Liver (tissue), 9 donors: ENCODE data around the gene FADD. TPM values are rescaled to one million over a fixed set of nuclear protein-coding genes. Genes with fewer than 3 reads are reported as not detected.
"Not testable (repeated sequence)": the region's sequence is repeated elsewhere in the genome, so short reads cannot be mapped to it uniquely, and the experiment has no call there.

Source experiments
- DNase-seq: peaks from one replicate; pipeline ENCODE4 v3.0.0-alpha.2; 2017; ENCODE audit warnings: low spot score
- H3K27ac ChIP-seq, 2 donors: one replicate each; pipeline ENCODE4 v1.7.0; 2013; ENCODE audit warnings: inconsistent platforms in 2 of 2, low read length in 2 of 2, control low read depth in 1 of 2, low read depth in 1 of 2, mild to moderate bottlenecking in 1 of 2
- H3K27me3 ChIP-seq, 4 donors: one replicate each; pipeline versions ENCODE4 v1.6.1 to v1.7.0; 2013; ENCODE audit warnings: low read length in 3 of 4, inconsistent platforms in 1 of 4, mild to moderate bottlenecking in 1 of 4, moderate library complexity in 1 of 4; ENCODE audit not compliant: control insufficient read depth in 4 of 4, insufficient read depth in 4 of 4
- H3K36me3 ChIP-seq, 4 donors: one replicate each; pipeline versions ENCODE4 v1.6.1 to v1.7.0; 2013; ENCODE audit warnings: low read length in 3 of 4, mild to moderate bottlenecking in 3 of 4, low read depth in 1 of 4, moderate library complexity in 1 of 4; ENCODE audit not compliant: control insufficient read depth in 4 of 4, insufficient read depth in 3 of 4
- H3K4me1 ChIP-seq, 4 donors: one replicate each; pipeline versions ENCODE4 v1.6.1 to v1.7.0; 2013; ENCODE audit warnings: low read length in 3 of 4, mild to moderate bottlenecking in 3 of 4, moderate library complexity in 1 of 4; ENCODE audit not compliant: control insufficient read depth in 4 of 4, insufficient read depth in 4 of 4
- H3K4me3 ChIP-seq, 3 donors: one replicate each; pipeline versions ENCODE4 v1.6.1 to v1.7.0; 2013; ENCODE audit warnings: low read length in 3 of 3, control low read depth in 1 of 3, low read depth in 1 of 3, mild to moderate bottlenecking in 1 of 3
- H3K9ac ChIP-seq, 2 donors: one replicate each; pipeline ENCODE4 v1.7.0; 2013; ENCODE audit warnings: low read length in 2 of 2, mild to moderate bottlenecking in 2 of 2, moderate library complexity in 2 of 2, control low read depth in 1 of 2, low read depth in 1 of 2
- H3K9me3 ChIP-seq, 4 donors: one replicate each; pipeline versions ENCODE4 v1.6.1 to v1.7.0; 2013; ENCODE audit warnings: low read length in 3 of 4; ENCODE audit not compliant: control insufficient read depth in 4 of 4
- EGR1 ChIP-seq, 2 donors: IDR thresholded peaks; 2 replicates each; pipeline ENCODE4 v1.6.1; 2016 to 2018; ENCODE audit warnings: antibody characterized with exemption in 2 of 2, low read depth in 2 of 2
- FOXA1 ChIP-seq: IDR thresholded peaks from 2 replicates; pipeline ENCODE4 v1.6.1; 2016; ENCODE audit warnings: antibody characterized with exemption
- FOXA2 ChIP-seq: IDR thresholded peaks from 2 replicates; pipeline ENCODE4 v1.6.1; 2016; ENCODE audit warnings: antibody characterized with exemption
- GABPA ChIP-seq, 2 donors: IDR thresholded peaks in 1 of 2; conservative IDR thresholded peaks in 1 of 2; 2 replicates each; pipeline ENCODE4 v1.6.1; 2016; ENCODE audit warnings: antibody characterized with exemption in 2 of 2, mild to moderate bottlenecking in 1 of 2, moderate library complexity in 1 of 2
- HNF4A ChIP-seq, 2 donors: conservative IDR thresholded peaks; 2 replicates each; pipeline ENCODE4 v1.6.1; 2016; ENCODE audit warnings: antibody characterized with exemption in 2 of 2, mild to moderate bottlenecking in 2 of 2
- HNF4G ChIP-seq: IDR thresholded peaks from 2 replicates; pipeline ENCODE4 v1.6.1; 2016; ENCODE audit warnings: antibody characterized with exemption
- JUND ChIP-seq, 2 donors: IDR thresholded peaks; 2 replicates each; pipeline ENCODE4 v1.6.1; 2016; ENCODE audit warnings: antibody characterized with exemption in 2 of 2
- MAX ChIP-seq: IDR thresholded peaks from 2 replicates; pipeline ENCODE4 v1.6.1; 2016; ENCODE audit warnings: antibody characterized with exemption
- NR2F2 ChIP-seq: IDR thresholded peaks from 2 replicates; pipeline ENCODE4 v1.6.1; 2016; ENCODE audit warnings: antibody characterized with exemption
- RAD21 ChIP-seq, 2 donors: IDR thresholded peaks; 2 replicates each; pipeline ENCODE4 v1.6.1; 2016; ENCODE audit warnings: antibody characterized with exemption in 2 of 2, mild to moderate bottlenecking in 2 of 2
- REST ChIP-seq: IDR thresholded peaks from 2 replicates; pipeline ENCODE4 v1.6.1; 2016; ENCODE audit warnings: antibody characterized with exemption, mild to moderate bottlenecking
- RXRA ChIP-seq, 2 donors: IDR thresholded peaks; 2 replicates each; pipeline ENCODE4 v1.6.1; 2017 to 2018; ENCODE audit warnings: antibody characterized with exemption in 2 of 2, mild to moderate bottlenecking in 1 of 2
- SP1 ChIP-seq: IDR thresholded peaks from 2 replicates; pipeline ENCODE4 v1.6.1; 2018; ENCODE audit warnings: antibody characterized with exemption, mild to moderate bottlenecking
- YY1 ChIP-seq: IDR thresholded peaks from 2 replicates; pipeline ENCODE4 v1.6.1; 2016; ENCODE audit warnings: antibody characterized with exemption, mild to moderate bottlenecking
- WGBS: extraction: QIAGEN DNeasy Blood & Tissue Kit; methylation state at CpG from one replicate; pipeline ENCODE4 v1.1.7; 2013; 5-methylcytosine and 5-hydroxymethylcytosine counted together
- polyA plus RNA-seq, 2 donors: library from polyadenylated mRNA; stranded (reverse) in 1 of 2; unstranded in 1 of 2; fragments of 200-250 nt in 1 of 2; fragments of >200 nt in 1 of 2; fragmentation: Nextera tagmentation in 1 of 2; extraction: Ambion mirVana in 1 of 2; gene quantifications; one replicate each; pipeline versions ENCODE4 v1.2.1 to v1.2.3, GENCODE V29; 2013 to 2015
- total RNA-seq, 2 donors: library from RNA; depleted of rRNA; stranded (reverse); fragments of >200 nt; gene quantifications; one replicate each; pipeline ENCODE4 v1.2.3, GENCODE V29; 2014
- TF ChIP-seq, protein P1 (sequence below): IDR thresholded peaks from 2 replicates; pipeline ENCODE4 v1.6.1; 2016; ENCODE audit warnings: antibody characterized with exemption
- TF ChIP-seq, protein P2 (sequence below): IDR thresholded peaks from 2 replicates; pipeline ENCODE4 v1.6.1; 2016; ENCODE audit warnings: antibody characterized with exemption
- TF ChIP-seq, protein P3 (sequence below): fragments of 150-350 bp; IDR thresholded peaks from 2 replicates; pipeline ENCODE4 v1.5.1; 2017; ENCODE audit warnings: improper control_type of control experiment, low read depth, low read length; ENCODE audit not compliant: missing input control
- donor health status: healthy.
- donor health status: healthy.
- donor health status: healthy.
- donor health status: healthy.
- donor health status: healthy.

The FADD gene
- total and polyA plus RNA-seq, 4 donors: 1.8 to 17.3 (median 14.8) TPM

DNA sequence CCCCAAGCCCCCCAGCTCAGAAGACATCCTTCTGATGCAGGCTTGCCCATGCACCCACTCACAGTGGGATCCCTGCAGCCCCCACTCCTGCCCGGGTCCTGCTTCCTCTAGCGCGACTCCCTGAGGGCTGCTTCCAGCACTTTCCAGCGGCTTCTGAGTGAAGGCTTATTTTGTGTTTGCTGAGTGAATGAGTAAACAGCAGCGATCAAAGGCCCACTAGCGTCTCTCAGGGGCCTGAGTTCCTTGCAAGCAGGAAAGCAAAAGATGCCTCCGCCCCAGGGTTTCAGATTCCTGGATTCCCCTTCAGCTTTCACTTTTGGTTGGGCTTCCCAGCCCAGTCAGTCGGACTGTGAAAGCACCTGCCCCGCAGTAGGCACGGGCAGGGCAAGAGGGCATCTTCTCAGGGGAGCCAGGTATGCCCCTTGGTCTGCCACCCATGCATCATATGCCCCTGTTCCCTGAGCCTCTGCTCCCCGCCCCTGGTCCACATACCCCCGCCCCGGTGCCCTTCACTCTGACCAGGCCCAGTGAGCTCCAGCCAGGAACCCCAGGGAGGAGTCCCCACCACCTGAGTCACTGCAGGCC, 9.2 kb downstream of the FADD start:
- DNase-seq: no peak
- H3K27me3 ChIP-seq: no peaks in the 10 kb centered on the region
- H3K9me3 ChIP-seq: no peaks in the 10 kb centered on the region
- peak in 1 of 2 donors; percentile 5 for TF ChIP-seq RAD21 (IDR thresholded peaks at IDR 0.05)
- peak in 1 of 2 donors; percentile 26 for TF ChIP-seq HNF4A (conservative IDR thresholded peaks at IDR 0.05)
- TF ChIP-seq YY1: no peak
- peaks cover 0 to 3% (median under 1%) of the 10 kb centered on the region in 4 donors for H3K4me1 ChIP-seq
- H3K27ac ChIP-seq: no peak overlapping the region
- peaks cover 0 to 8% (median 7%) of the 10 kb centered on the region in 4 donors for H3K36me3 ChIP-seq
- H3K9ac ChIP-seq: no peak overlapping the region
- WGBS: 38% methylated on average over 13 of the region's 13 CpGs
- peak overlapping the region in 2 of 3 donors; percentile 26 to 28 for H3K4me3 ChIP-seq

GRCh38 chr11:70217388-70217787, 14.3 kb downstream of the FADD start:
- H3K9me3 ChIP-seq, H3K9ac ChIP-seq, H3K36me3 ChIP-seq, H3K4me1 ChIP-seq, H3K27me3 ChIP-seq, H3K27ac ChIP-seq, DNase-seq, H3K4me3 ChIP-seq: not testable (repeated sequence)
- 91% methylated on average over 5 of the region's 5 CpGs for WGBS

DNA sequence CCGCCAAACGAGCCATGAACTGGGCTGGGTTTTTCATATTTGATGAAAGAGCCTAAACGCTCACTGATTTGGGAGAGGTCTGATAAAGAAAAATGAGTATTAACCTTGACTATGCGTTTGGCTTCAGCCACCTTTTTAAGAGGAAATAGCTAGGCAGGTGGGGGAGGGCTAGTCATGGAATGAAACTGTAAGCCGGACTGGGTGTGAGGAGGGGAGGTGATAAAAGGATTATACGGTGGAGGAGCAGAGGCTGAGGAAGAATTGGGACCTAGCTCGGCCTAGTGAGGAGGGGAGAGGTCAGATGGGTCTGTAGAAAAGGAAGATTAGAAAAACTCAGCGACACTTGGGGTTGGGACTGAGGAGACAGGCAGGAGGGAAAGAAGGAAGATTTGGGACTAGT, 15.0 kb downstream of the FADD start:
- H3K9ac ChIP-seq, H3K4me1 ChIP-seq, H3K9me3 ChIP-seq, H3K27me3 ChIP-seq, DNase-seq, H3K4me3 ChIP-seq, H3K36me3 ChIP-seq, H3K27ac ChIP-seq: not testable (repeated sequence)
- WGBS: 81% methylated on average over 8 of the region's 8 CpGs

GRCh38 chr11:70220136-70220535, 17.0 kb downstream of the FADD start:
- Histone ChIP-seq H3K36me3 (no peaks in the 10 kb centered on the region), H3K9me3 (no peaks in the 10 kb centered on the region), H3K27ac (peak overlapping the region in 1 of 2 donors; percentile 69), H3K4me1 (no peaks in the 10 kb centered on the region), H3K27me3 (no peaks in the 10 kb centered on the region), H3K4me3 (no peak overlapping the region), H3K9ac (no peak overlapping the region)
- WGBS: 27% methylated on average over 3 of the region's 3 CpGs
- TF ChIP-seq JUND (IDR thresholded peaks at IDR 0.05) (peak in 1 of 2 donors; percentile 19), RXRA (IDR thresholded peaks at IDR 0.05) (peak; percentile 28 to 83), FOXA2 (peak; percentile 80), HNF4A (conservative IDR thresholded peaks at IDR 0.05) (peak; percentile 29 to 60), NR2F2 (no peak), EGR1 (IDR thresholded peaks at IDR 0.05; ENCODE audit: low read depth in 2 of 2) (no peak), FOXA1 (peak; percentile 39), MAX (peak; percentile 49), YY1 (peak; percentile 53), GABPA (IDR thresholded peaks at IDR 0.05 in 1 of 2, conservative IDR thresholded peaks at IDR 0.05 in 1 of 2) (peak in 1 of 2 donors; percentile 32), HNF4G (no peak), SP1 (peak; percentile 39), REST (peak; percentile 12)
- TF ChIP-seq, protein P1, sequence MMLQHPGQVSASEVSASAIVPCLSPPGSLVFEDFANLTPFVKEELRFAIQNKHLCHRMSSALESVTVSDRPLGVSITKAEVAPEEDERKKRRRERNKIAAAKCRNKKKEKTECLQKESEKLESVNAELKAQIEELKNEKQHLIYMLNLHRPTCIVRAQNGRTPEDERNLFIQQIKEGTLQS: peak; percentile 18
- TF ChIP-seq, protein P2, sequence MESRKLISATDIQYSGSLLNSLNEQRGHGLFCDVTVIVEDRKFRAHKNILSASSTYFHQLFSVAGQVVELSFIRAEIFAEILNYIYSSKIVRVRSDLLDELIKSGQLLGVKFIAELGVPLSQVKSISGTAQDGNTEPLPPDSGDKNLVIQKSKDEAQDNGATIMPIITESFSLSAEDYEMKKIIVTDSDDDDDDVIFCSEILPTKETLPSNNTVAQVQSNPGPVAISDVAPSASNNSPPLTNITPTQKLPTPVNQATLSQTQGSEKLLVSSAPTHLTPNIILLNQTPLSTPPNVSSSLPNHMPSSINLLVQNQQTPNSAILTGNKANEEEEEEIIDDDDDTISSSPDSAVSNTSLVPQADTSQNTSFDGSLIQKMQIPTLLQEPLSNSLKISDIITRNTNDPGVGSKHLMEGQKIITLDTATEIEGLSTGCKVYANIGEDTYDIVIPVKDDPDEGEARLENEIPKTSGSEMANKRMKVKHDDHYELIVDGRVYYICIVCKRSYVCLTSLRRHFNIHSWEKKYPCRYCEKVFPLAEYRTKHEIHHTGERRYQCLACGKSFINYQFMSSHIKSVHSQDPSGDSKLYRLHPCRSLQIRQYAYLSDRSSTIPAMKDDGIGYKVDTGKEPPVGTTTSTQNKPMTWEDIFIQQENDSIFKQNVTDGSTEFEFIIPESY: peak; percentile 46
- TF ChIP-seq, protein P3, sequence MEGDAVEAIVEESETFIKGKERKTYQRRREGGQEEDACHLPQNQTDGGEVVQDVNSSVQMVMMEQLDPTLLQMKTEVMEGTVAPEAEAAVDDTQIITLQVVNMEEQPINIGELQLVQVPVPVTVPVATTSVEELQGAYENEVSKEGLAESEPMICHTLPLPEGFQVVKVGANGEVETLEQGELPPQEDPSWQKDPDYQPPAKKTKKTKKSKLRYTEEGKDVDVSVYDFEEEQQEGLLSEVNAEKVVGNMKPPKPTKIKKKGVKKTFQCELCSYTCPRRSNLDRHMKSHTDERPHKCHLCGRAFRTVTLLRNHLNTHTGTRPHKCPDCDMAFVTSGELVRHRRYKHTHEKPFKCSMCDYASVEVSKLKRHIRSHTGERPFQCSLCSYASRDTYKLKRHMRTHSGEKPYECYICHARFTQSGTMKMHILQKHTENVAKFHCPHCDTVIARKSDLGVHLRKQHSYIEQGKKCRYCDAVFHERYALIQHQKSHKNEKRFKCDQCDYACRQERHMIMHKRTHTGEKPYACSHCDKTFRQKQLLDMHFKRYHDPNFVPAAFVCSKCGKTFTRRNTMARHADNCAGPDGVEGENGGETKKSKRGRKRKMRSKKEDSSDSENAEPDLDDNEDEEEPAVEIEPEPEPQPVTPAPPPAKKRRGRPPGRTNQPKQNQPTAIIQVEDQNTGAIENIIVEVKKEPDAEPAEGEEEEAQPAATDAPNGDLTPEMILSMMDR: no peak
- DNase-seq: no peak
